GM20000 (cell line): ENCODE data around the gene ERG.

Experiments used
- DNase-seq: peaks from one replicate; pipeline ENCODE4 v3.0.0; 2012; ENCODE audit warnings: low spot score
- CTCF ChIP-seq: IDR thresholded peaks from 2 replicates; pipeline ENCODE4 v1.5.1; 2012; ENCODE audit warnings: mild to moderate bottlenecking, control low read depth; ENCODE audit errors: extremely low read depth, missing control alignments

The ERG gene

DNA sequence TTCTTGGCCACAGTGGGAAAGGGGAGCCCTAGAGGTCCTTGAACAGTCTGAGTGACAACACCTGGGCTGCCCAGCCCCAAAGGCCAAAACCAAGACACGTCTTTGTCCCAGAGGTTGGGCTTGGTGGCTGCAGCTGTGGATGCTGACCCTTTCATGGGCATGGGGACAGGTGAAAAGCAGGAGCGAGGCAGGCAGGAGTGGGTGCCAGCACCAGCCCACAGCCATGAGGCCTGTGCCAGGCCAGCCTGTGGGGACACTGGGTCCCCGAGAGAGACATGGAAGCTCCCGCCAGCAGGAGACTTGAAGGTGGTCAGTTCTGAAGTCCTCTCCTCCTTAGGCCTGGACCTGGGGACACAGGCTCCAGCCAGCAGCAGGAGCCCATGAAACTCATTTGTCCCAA, 142.9 kb downstream of the ERG start:
- TF ChIP-seq CTCF, result no peak
- DNase-seq, result no peak

- no peak for DNase-seq
- no peak for TF ChIP-seq CTCF
These were observed 143.5 kb downstream of the ERG start for GRCh38 chr21:38354746-38355145.

GRCh38 chr21:38354231-38354630, 144.0 kb downstream of the ERG start:
- no peak for DNase-seq
- no peak for TF ChIP-seq CTCF

DNA sequence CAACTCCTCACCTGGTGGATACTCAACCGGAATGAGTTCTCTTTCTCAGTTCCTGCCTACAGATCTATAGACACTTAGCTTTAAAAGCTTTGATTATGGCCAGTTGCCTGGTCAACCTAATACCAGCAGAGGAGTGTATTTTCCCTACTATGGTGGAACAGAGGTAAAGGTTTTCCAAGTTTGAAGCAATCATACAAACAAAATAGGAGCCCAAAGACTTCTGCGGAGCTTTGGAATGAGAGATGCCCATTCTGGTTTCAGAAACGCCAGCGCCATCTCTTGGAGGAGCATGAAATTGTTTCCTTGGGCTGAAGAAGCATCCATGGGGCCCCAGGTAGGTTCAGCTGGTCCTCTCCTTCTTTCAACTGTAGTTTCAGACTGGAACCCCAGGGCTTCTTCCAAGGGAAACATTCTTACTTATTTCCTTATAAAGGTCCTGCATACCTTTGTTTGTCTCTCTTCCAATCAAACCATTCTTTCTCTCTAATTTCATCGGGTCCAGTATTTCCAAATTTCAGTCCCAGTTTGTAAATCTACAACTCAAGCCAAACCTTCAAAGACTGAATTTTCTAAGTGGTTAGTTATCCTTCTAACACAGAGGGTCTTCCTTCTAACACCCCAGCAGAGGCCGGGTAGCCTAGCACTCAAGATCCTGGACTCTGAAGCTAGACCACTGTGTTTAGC, 145.6 kb downstream of the ERG start:
- peak; percentile 52 for DNase-seq
- peak; percentile 61 for TF ChIP-seq CTCF

DNA sequence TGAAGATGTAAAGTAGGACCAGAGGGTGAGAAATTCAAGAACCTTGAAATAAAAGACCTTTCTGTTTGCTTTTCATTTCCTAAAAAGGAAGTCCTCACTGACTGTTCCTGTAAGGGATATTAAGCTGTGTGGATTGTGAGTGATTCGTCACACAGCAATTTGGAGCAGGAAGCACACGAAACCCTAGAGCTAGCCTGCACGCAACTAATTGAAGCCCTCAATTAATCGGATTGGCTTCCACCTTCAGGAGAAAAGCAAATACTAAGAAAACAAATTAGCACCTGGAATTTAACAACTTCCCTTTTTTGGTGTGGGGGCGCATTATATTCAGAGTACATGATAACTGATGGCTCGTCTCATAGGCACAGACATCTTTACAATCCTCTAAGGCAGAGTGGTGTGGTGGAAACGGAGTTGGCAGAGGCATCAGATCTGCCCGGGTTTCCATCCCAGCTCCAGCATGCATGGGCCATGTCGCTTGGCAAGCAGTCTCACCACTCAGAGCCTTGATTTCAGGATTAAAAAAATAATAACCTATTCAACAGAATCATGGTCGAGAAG, 146.2 kb downstream of the ERG start:
- no peak for DNase-seq

GRCh38 chr21:38351176-38351959, 146.9 kb downstream of the ERG start:
- no peak for DNase-seq
- TF ChIP-seq CTCF, result no peak

More for the DNA sequence above, 146.2 kb downstream of the ERG start:
- no peak for TF ChIP-seq CTCF

GRCh38 chr21:38350684-38351083, 147.6 kb downstream of the ERG start:
- no peak for TF ChIP-seq CTCF
- DNase-seq, result no peak
